Loucy (cell line): ENCODE data around the gene CTNNA2.

Experiments
- H2AFZ ChIP-seq: fragments of 200-600 bp; sonication (generic); 2 replicates; pipeline ENCODE4 v1.6.0; 2016; ENCODE audit warnings: antibody characterized with exemption, mild to moderate bottlenecking, low read length, moderate library complexity
- H3F3A ChIP-seq: fragments of 200-600 bp; 2 replicates; pipeline ENCODE4 v1.6.0; 2016; ENCODE audit warnings: antibody characterized with exemption, low read depth, mild to moderate bottlenecking
- H3K27me3 ChIP-seq: fragments of 200-600 bp; sonication (generic); 2 replicates; pipeline ENCODE4 v1.6.1; 2014; ENCODE audit warnings: low read length, mild to moderate bottlenecking; ENCODE audit not compliant: insufficient read depth, poor library complexity, severe bottlenecking
- H3K36me3 ChIP-seq: fragments of 200-600 bp; sonication (generic); 2 replicates; pipeline ENCODE4 v1.6.1; 2016; ENCODE audit warnings: low read length; ENCODE audit not compliant: insufficient read depth
- H3K4me1 ChIP-seq: fragments of 200-600 bp; sonication (generic); 2 replicates; pipeline ENCODE4 v1.5.1; 2014; ENCODE audit warnings: low read length, mild to moderate bottlenecking; ENCODE audit not compliant: insufficient read depth, poor library complexity, severe bottlenecking
- H3K4me2 ChIP-seq: fragments of 200-600 bp; sonication (generic); 2 replicates; pipeline ENCODE4 v1.6.0; 2014; ENCODE audit warnings: antibody characterized with exemption, low read length, low read depth, mild to moderate bottlenecking; ENCODE audit not compliant: poor library complexity, severe bottlenecking
- H3K4me3 ChIP-seq: fragments of 200-600 bp; sonication (generic); 2 replicates; pipeline ENCODE4 v1.5.1; 2014; ENCODE audit warnings: low read length, mild to moderate bottlenecking, mixed read lengths; ENCODE audit not compliant: poor library complexity, severe bottlenecking
- H3K79me2 ChIP-seq: fragments of 200-600 bp; sonication (generic); 2 replicates; pipeline ENCODE4 v1.6.1; 2014; ENCODE audit warnings: low read length; ENCODE audit not compliant: insufficient read depth
- H3K9ac ChIP-seq: fragments of 200-600 bp; sonication (generic); 2 replicates; pipeline ENCODE4 v1.6.0; 2014; ENCODE audit warnings: mild to moderate bottlenecking, low read depth, low read length, moderate library complexity; ENCODE audit not compliant: poor library complexity, severe bottlenecking
- H3K9me2 ChIP-seq: fragments of 200-600 bp; sonication (generic); replicated peaks from 2 replicates; pipeline ENCODE4 v1.6.1; 2016; ENCODE audit warnings: low read depth, low read length, mixed read lengths
- H3K9me3 ChIP-seq: fragments of 200-600 bp; sonication (generic); 2 replicates; pipeline ENCODE4 v1.6.1; 2014; ENCODE audit warnings: mild to moderate bottlenecking, antibody characterized with exemption, low read length, low read depth; ENCODE audit not compliant: insufficient read depth
- H4K20me1 ChIP-seq: fragments of 200-600 bp; sonication (generic); 2 replicates; pipeline ENCODE4 v1.6.0; 2014; ENCODE audit warnings: antibody characterized with exemption, low read length, mild to moderate bottlenecking; ENCODE audit not compliant: insufficient read depth, poor library complexity, severe bottlenecking
- EZH2phosphoT487 ChIP-seq: fragments of 200-600 bp; IDR thresholded peaks from 2 replicates; pipeline ENCODE4 v1.6.1; 2018; ENCODE audit warnings: antibody characterized with exemption, mild to moderate bottlenecking, moderate library complexity, borderline replicate concordance
- TF ChIP-seq, protein P1 (sequence below): fragments of 200-600 bp; sonication (generic); conservative IDR thresholded peaks from 2 replicates; pipeline ENCODE4 v1.5.1; 2014; ENCODE audit warnings: mild to moderate bottlenecking, antibody characterized with exemption, low read length

CTNNA2 gene

DNA sequence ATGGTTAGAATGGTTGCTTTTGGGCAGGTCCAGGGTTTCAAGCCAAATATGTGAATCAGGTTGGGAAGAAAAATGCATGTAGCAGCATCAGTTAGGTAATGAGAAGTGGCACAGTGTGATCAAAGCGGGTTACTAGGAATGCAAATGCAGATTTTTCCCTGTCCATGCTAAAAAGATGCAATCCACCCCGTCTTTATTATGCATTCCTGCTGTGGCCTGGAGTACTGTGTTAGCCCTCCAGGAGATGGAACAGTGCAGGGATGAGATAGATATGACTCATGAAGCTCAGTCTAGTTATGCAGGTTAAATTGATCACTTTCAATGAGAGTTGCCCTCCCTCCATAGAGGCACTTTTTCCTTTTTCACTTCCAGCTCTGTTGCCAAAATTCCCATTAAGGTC is 283.8 kb downstream of the CTNNA2 start:
- no peaks in the 10 kb centered on the region for H3K36me3 ChIP-seq
- H3K4me1 ChIP-seq = no peaks in the 10 kb centered on the region
- no peak overlapping the region for H3K4me2 ChIP-seq
- no peaks in the 10 kb centered on the region for H4K20me1 ChIP-seq
- no peak overlapping the region for H3K4me3 ChIP-seq
- H3K27me3 ChIP-seq = no peaks in the 10 kb centered on the region
- no peaks in the 10 kb centered on the region for H3F3A ChIP-seq
- H3K79me2 ChIP-seq = no peaks in the 10 kb centered on the region
- H3K9ac ChIP-seq = no peak overlapping the region
- 0 out of 2 replicates have a peak, but pooled peaks cover 2% of the 10 kb centered on the region for H3K9me3 ChIP-seq
- no peak overlapping the region for H2AFZ ChIP-seq
- H3K9me2 ChIP-seq = no peaks in the 10 kb centered on the region
- TF ChIP-seq, protein P1, sequence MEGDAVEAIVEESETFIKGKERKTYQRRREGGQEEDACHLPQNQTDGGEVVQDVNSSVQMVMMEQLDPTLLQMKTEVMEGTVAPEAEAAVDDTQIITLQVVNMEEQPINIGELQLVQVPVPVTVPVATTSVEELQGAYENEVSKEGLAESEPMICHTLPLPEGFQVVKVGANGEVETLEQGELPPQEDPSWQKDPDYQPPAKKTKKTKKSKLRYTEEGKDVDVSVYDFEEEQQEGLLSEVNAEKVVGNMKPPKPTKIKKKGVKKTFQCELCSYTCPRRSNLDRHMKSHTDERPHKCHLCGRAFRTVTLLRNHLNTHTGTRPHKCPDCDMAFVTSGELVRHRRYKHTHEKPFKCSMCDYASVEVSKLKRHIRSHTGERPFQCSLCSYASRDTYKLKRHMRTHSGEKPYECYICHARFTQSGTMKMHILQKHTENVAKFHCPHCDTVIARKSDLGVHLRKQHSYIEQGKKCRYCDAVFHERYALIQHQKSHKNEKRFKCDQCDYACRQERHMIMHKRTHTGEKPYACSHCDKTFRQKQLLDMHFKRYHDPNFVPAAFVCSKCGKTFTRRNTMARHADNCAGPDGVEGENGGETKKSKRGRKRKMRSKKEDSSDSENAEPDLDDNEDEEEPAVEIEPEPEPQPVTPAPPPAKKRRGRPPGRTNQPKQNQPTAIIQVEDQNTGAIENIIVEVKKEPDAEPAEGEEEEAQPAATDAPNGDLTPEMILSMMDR = no peak
- no peak for TF ChIP-seq EZH2phosphoT487

DNA sequence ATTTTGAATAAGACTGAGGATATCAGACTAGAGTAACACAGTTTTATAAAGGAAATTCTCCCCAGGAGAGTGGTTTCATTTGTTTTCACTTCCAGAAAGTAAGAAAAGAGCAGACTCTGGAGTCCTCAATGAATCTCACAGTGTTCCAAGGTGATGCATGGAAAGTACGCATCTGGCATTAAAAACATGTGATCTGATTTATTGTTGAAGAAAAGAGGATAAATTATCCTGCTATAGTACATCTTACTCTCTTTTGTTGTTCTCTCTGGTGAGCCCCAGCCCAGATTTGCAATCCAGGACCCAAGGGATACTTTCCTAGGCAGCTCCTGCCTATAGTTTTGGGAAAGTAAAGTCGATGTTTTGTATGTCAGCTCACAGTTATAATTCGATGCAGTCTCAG is 285.9 kb downstream of the CTNNA2 start:
- H3K4me3 ChIP-seq = no peak overlapping the region
- H3K79me2 ChIP-seq = no peaks in the 10 kb centered on the region
- H3K27me3 ChIP-seq = no peaks in the 10 kb centered on the region
- no peaks in the 10 kb centered on the region for H3K36me3 ChIP-seq
- TF ChIP-seq, protein P1 = no peak
- H3K9ac ChIP-seq = no peak overlapping the region
- H2AFZ ChIP-seq = no peak overlapping the region
- H3K4me2 ChIP-seq = no peak overlapping the region
- no peaks in the 10 kb centered on the region for H4K20me1 ChIP-seq
- 0 out of 2 replicates have a peak, but pooled peaks cover 2% of the 10 kb centered on the region for H3K9me3 ChIP-seq
- H3K9me2 ChIP-seq = no peaks in the 10 kb centered on the region
- H3F3A ChIP-seq = no peaks in the 10 kb centered on the region
- H3K4me1 ChIP-seq = no peaks in the 10 kb centered on the region

GRCh38 chr2:79799729-79800128 is 286.9 kb downstream of the CTNNA2 start:
- H4K20me1 ChIP-seq = no peaks in the 10 kb centered on the region
- H3K9ac ChIP-seq = no peak overlapping the region
- H3K4me1 ChIP-seq = no peaks in the 10 kb centered on the region
- no peak overlapping the region for H3K4me3 ChIP-seq
- no peaks in the 10 kb centered on the region for H3K9me2 ChIP-seq
- TF ChIP-seq, protein P1 = no peak
- no peak for TF ChIP-seq EZH2phosphoT487
- no peak overlapping the region for H2AFZ ChIP-seq
- no peaks in the 10 kb centered on the region for H3K79me2 ChIP-seq
- H3K36me3 ChIP-seq = no peaks in the 10 kb centered on the region
- H3K4me2 ChIP-seq = no peak overlapping the region
- H3K27me3 ChIP-seq = no peaks in the 10 kb centered on the region
- no peaks in the 10 kb centered on the region for H3K9me3 ChIP-seq
- H3F3A ChIP-seq = no peaks in the 10 kb centered on the region
